GM19467 (cell line): ENCODE data around the gene EFHC2.

ENCODE experiments used
- ATAC-seq: cut with Tn5 transposase; IDR thresholded peaks from one replicate; pipeline ENCODE4 v1.9.1; 2021; ENCODE audit warnings: mild to moderate bottlenecking, moderate library complexity; ENCODE audit not compliant: unreplicated experiment

Gene EFHC2

DNA sequence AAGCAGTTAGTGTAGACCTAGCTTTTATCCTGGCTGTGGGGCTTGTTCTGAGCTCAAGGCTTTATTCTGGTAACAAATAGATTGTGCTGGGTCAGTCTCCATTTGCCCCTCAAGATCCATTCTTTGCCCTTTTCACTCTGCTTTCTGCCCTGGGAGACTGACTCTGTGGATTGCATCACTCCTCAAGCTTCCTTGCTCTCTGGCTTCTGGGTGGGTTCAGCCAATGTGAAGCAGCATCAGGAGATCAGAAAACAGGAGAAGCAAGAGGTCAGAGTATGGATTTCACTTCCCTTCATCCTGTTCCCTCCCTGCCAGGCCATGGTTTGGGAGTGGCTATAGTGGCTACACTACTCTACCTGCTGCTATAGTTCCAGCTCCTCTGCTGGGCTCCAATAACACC, 186.2 kb downstream of the EFHC2 start:
- ATAC-seq = no peak

DNA sequence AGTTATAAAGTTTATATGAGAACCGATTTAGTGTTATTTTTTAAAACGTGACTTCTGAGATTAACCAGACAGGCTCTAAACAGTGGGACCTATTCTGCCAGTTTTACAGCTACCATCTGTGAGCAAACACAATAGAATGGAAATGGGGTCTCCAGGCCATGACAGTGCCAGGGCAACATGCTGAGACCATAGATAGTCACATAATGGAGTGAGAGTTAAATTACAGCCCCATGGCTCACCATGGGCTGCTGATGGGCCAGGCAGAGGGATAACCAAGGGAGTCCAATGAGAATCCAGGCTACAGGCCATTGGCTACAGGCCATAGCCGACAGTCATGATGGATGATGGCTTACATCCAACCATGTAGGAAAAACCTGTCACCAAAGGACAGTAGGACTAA, 186.7 kb downstream of the EFHC2 start:
- ATAC-seq = no peak

DNA sequence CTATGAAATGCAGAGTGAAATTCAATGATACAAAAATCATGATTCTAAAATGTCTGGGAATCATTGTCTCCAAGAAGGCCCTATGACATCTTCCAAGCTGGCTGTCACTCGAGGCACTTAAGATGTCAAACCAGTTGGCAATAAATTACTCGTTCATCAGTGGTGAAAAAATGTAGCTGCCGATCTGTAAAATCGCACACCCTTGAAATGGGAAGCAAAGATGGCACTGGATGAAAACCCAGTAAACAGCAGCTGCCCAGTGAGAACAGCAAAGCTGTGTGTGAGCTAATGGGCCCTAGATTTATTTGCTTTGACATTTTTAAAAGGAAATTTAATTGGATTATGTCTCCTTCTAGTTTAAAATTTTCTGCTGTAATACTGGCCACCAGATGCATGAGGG, 188.3 kb downstream of the EFHC2 start:
- ATAC-seq = no peak

DNA sequence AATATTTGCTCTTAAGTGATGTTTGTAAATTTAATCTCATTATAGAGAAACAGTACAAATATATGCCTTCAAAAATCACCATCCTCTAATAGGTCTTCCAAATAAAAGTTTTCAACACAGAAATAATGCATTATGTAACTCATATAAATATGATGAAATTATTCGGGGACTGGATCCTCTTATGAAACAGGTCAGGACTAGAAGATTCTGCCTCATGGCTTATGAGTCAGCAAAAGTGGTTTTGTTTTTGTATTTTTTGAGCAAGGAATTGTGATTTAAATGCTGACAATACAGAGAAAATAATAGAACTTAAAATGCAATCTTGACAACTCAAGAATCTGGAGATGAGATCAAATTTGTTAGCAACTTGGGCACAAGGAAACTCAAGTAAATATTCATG, 190.6 kb downstream of the EFHC2 start:
- no peak for ATAC-seq

DNA sequence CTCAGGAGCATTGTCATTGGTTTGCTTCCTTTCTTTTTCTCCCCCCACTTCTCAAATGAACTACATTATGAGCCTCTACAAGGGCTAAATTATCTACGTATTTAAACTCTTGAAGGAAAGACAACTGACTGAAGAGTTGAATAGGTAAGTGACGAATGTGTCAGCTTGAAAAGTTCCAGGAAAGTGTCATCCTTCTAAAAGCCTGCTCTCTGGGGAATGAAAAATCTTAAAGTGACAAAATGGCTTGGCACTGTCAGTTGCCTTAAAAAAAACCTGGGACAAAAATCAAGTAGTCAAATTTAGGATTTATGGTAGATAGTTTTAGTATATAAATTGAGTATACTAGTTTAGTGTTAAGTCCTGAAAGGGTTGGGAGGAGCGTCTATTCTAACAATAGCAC, 196.3 kb downstream of the EFHC2 start:
- no peak for ATAC-seq

DNA sequence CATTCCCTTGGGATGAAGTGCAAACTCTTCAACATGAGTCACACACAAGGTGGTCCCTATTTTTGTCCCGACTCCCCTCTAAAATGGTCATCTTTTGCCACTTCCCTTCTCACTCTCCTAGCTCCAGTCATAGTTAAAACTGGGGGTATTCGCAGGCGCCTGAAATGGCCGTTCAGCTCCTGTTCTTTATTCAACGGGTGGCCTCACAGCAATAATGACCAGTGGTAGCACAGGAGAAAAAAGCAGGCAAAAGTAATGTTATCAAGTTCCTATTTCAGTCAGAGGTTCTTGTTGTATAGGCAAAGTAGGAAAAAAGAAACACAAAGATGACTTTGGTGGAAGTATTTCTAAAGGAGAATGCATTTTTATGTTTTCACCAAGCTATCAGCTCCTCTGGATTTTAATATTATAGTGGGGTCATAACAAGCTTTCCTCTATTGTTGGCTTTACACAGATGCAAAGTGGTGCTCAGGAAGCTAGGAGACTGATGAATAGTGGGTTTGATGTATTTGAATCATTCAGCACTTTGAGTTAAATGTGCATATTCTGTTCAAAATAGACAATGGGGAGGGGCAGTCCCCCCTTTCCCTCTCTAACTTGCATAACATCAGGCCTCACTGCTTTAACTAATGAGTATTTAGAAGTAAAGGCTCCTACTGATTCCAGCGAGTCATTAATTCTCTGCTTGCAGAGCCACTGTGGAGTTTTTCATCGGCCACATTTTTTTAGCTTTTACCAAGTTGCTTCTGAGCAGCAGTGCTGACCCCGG, 199.1 kb downstream of the EFHC2 start:
- ATAC-seq = no peak

DNA sequence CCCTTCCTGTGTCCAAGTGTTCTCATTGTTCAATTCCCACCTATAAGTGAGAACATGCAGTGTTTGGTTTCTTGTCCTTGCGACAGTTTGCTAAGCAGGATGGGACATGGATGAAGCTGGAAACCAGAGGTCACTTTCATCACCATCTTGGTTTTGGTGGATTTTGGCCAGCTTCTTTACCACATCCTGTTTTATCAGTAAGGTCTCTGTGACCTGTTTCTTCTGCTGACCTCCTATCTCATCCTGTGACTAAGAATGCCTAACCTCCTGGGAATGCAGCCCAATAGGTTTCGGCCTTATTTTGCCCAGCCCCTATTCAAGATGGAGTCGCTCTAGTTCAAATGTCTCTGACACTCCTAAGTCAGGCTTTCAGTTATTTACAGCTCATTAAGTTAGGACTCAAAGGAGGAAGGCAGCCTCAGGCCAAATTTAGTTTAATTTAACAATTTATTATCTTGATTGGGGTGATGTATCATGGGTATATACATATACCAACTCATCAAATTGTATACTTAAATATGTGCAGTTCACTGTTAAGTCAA, 200.3 kb downstream of the EFHC2 start:
- ATAC-seq = no peak

DNA sequence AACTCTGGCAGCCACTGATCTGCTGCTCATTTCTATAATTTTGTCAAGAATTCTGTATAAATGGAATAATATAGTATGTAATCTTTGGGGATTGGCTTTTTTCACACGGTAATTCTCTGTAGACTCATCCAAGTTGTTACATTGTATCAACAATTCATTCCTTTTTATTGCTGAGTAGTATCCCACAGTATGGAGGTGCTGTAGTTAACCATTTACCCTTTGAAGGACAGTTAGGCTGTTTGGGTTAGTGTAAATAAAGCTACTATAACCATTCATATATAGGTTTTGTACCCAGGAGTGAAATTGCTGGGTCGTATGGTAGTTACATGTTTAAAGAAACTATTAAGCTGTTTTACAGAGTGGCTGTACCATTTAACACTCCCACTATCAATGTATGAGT, 213.3 kb downstream of the EFHC2 start:
- ATAC-seq = no peak

DNA sequence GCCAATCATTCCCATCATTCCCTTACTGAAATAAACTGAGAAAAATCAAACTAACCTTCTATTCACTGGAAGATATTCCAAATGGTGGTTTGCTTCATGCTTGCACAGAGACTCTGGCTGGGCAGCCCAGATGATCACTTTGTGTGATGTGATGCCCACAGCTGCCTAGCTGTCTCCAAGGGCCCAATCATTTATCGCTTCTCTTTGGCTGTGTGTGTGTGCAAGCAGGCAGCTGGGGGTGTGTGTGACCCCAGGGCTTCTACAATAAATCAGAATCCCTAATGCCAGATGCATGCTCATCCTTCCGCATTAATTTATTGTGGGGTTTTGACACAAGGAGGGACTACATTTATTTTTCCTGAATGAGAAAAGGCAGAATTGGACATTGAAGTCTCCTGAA, 230.1 kb downstream of the EFHC2 start:
- ATAC-seq = no peak

DNA sequence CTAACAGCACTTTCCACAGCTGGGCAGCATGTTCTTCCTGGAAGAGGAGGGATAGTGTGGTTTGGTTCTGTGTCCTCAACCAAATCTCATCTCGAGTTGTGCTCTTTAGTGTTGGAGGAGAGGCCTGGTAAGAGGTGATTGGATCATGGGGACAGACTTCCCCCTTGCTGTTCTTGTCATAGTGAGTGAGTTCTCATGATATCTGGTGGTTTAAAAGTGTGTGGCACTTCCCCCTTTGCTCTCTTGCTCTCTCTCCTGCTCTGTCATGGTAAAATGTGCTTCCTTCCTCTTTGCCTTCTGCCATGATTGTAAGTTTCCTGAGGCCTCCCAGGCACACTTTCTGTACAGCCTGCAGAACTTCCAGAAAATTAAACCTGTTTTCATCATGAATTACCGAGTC, 236.6 kb downstream of the EFHC2 start:
- no peak for ATAC-seq

DNA sequence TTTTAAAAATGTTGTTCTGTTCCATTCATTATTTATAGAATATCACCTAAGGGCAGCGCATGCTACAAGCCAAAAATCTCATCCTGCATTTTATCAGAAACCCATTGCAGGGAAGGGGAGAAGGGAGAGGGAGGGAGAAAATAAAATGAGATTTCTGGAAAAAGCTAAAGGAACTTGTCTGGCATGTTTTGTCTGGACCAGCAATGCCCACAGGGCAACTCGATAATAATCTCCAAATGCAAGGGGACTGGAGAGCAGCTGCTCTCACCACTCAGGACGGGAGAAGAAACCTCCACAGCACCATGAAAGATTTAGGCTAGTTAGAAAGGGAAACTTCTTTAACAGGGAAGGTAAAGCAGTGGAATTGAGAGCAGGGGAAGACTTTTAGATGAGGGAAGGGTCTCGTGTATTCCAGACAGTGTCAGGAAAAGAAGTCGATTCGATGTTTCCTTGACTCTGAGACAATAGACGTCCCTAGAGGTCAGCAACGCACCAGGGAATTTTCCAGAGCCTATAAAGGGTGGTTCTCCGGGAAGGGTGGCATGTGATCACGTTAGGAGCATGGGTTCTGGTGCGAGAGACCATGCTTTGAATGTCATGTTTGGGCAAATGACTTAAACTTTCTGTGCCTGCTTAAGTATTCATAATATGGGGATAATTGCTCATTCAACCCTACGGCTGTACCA, 238.1 kb downstream of the EFHC2 start:
- ATAC-seq = no peak

DNA sequence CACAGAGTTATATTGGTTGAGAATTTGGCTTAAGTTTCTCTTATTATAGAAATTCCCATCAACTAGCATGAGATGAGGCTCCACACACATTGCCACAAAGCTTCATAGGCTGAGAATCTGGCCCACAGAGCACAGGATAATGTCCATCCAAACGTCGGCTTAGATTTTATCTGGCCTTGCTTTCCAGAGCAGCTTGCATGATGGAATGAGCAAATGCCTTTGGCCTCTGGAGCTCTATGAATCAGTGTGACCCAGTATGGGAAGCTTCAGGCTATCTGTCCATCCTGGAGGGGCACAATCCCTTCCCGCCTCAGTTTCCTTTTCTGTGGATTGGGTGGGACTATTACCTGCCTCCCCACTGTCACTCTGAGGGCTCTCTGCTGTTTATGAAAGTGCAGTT, 238.8 kb downstream of the EFHC2 start:
- no peak for ATAC-seq

DNA sequence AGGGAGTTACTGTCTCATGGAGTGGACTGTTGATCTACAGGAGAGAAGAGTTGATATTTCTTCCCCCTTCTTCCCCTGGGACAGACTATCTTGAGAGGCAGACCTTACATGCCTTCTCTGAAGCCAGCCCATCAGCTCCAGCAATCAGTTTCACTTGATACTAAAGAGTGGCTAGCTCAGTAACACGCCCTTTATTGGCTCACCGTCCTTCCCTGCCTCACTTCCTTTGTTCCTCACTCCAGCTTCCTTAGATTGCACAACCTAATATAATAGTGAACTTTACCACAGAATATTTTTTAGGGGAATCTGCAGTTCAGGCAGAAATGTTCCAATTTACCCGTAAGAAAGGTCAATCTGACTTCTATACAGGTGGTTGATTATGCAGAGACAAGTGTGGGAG, 242.2 kb downstream of the EFHC2 start:
- ATAC-seq = no peak

DNA sequence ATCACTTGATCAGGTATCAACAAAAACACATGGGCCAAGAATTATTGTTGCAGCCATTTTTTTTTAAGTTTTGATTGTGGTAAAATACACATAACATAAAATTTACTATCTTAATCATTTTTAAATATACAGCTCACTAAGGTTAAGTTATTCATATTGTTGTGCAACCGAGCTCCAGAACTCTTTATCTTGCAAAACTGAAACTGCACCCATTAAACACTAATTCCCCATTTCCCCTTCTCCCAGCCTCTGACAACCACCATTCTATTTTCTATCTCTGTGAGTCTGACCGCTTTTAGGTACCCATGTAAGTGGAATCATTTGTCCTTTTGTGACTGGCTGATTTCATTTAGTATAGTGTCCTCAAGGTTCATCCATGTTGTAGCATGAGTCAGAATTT, 244.1 kb downstream of the EFHC2 start:
- no peak for ATAC-seq
